GM03348 (cell line): Measurements from ENCODE around the gene CTCFL.

Experiments
- DNase-seq: peaks from one replicate; pipeline ENCODE4 v3.0.0; 2012; ENCODE audit warnings: low spot score

CTCFL gene

GRCh38 chr20:57559658-57560553 is 35.0 kb upstream of the CTCFL start:
- no peak for DNase-seq

DNA sequence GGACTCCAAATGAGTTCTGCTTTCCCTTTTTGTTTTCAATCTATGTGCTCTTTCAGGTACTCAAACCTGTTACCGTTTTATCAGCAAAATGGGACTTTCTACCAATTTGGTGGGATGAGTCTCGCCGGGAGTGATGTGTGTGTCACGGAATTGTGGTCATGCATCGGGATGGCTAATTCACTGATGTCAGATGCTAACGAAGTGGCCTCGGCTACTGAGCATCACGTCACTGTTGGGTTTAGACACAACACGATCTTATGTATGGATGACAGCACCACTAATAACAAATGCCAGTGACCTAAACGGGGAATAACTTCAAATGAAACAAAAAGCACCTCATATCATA is 34.3 kb upstream of the CTCFL start:
- no peak for DNase-seq

- DNase-seq = no peak
Observed at GRCh38 chr20:57558614-57559288, 33.8 kb upstream of the CTCFL start.

DNA sequence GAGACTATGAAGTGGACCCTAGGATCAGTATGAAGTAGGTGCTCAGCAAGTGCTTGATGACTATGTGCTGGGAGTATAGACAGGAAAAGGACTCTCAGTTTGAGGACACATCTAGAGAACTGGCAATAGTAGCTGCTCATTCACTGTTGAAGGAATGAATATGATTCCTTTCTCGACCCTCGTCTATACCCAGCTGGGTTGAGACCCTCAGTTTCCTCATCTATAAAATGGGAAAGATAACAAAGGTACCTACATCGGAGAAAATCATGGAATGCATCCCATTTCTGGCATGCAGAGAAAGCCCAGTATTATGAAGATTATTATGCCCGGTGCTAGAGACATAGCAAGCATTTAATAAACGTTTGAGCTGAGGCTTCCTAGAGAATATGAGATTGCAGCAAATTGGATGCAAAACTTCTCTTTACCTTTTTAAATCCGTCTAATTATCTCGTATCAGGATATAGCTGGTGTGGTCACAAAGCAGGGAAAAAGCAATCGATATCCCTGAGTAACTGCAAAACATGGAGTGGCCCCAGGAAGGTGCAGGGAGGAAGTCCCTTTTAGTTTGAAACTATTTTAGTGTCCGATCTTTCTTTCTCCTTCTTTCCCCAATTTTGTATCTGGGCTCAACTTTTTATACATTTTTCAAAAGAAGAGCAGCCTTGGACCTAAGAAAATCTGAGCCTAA is 33.1 kb upstream of the CTCFL start:
- DNase-seq = no peak

GRCh38 chr20:57556980-57557274 is 32.0 kb upstream of the CTCFL start:
- DNase-seq = no peak

- DNase-seq = no peak
Observed at GRCh38 chr20:57555457-57556184, 30.7 kb upstream of the CTCFL start.

GRCh38 chr20:57553376-57554018 is 28.6 kb upstream of the CTCFL start:
- no peak for DNase-seq

GRCh38 chr20:57552471-57552870 is 27.5 kb upstream of the CTCFL start:
- DNase-seq = no peak

DNA sequence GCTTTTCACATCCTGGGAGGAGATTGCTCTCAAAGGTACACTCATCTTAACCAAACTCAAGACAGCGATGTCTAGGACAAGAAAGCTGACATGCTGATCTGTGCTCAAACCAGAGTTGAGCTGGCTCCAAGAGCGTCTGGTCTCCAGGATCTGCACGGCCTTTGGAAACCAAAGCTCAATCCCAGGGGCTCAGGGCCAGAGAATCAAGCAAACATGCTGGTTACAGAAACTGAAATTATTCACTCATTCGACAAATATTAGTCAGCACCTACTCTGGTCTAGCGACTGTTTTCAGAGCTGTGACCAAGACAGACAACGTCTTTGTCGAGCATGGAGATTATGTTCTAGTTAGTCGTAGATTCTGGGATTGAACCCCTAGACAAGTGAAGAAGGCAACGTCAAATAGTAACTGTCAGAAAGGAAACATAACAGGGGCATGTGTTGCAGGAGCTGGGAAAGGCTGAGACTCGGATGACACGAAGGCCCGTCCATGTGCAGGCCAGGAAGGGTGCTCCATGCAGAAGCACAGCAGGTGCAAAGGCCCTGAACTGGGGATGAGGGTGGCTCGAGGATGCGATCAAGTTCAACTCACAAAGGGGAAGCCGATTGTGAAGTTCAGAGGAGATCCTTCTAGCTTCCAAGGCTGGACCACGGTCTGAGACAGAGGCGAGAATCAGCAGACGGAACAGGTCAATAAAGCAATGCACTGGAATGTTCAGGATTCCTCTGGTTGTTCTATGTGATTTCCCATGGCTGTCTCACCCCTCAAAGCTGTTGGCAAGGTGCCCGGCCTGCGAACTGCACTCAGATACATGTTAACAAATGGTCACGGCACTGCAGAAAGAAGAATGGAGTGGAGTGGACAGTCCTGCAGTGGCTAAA is 23.5 kb upstream of the CTCFL start:
- DNase-seq = no peak

- DNase-seq = no peak
Observed at GRCh38 chr20:57546956-57547649, 22.2 kb upstream of the CTCFL start.

DNA sequence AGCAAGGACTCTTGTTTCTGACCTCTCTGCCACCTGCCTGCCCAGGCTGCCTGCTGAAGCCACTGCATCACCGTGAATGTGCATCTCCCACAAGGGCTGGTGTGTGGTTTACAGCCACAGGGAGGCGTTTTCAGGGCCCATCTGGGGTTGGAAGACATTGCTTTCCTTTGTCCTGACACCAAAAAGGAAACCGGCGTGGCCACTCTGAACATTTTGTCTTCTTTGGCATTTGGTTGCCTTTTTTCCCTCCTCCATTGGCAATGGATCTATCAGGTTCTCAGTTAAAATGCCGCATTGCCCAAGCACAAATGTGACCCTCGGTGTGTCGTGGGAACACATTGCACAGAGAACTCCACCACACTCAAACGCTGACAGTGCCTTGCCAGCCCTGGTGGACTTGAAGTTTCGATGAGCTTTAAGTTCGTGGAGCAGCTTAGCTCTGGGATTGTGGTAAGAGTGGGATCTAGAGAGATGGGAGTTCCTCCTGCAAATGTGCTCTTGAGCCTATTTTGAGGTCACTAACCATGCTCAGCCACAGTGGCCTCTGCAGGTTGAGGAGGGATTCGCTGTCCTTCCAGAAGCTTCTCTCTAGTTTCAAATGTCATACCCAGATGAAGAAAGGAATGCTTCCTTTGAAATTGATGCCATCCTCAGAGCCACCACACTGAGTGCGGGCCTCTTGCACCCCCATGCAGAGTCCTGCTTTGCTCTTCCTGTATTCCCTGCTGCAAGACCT is 21.2 kb upstream of the CTCFL start:
- no peak for DNase-seq

- DNase-seq = no peak
Observed at GRCh38 chr20:57544838-57545564, 20.1 kb upstream of the CTCFL start.

- no peak for DNase-seq
Observed at GRCh38 chr20:57543754-57544153, 18.8 kb upstream of the CTCFL start.

- DNase-seq = no peak
Observed at GRCh38 chr20:57540890-57541580, 16.1 kb upstream of the CTCFL start.

- DNase-seq = no peak
Observed at GRCh38 chr20:57539889-57540288, 14.9 kb upstream of the CTCFL start.

DNA sequence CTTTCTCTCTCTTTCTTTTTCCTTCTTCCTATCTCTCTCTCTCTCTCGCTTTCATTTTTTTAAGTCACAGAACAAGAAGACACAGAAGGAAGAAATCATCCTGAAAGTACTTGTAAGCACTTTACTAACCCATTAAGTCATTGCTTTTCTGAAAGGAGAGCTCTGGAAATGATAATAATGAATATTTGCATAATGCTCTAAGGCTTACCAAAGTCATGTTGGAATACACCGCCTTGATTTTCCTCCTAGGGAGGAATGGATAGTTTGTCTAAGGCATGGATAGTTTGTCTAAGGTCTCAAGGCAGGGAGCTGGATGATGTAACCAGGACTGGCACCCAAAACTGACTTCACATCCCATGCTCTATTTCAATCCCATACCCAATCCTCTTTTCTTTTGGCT is 12.9 kb upstream of the CTCFL start:
- no peak for DNase-seq

GRCh38 chr20:57536771-57537724 is 12.1 kb upstream of the CTCFL start:
- no peak for DNase-seq
